Suppressor macrophage treated with lipopolysaccharide for 1 hour (primary cell): Measurements from ENCODE around the gene POLE2.
"Not testable (repeated sequence)": the region's sequence is repeated elsewhere in the genome, so short reads cannot be mapped to it uniquely, and the experiment has no call there.

Experiments used
- DNase-seq, 3 donors: peaks; one replicate each; pipeline ENCODE4 v3.0.0-alpha.2; 2020 to 2022

The POLE2 gene

GRCh38 chr14:49619273-49619672, 68.7 kb downstream of the POLE2 start:
- not testable (repeated sequence) for DNase-seq

GRCh38 chr14:49617852-49618519, 70.0 kb downstream of the POLE2 start:
- no peak for DNase-seq

- no peak for DNase-seq
These were observed 72.2 kb downstream of the POLE2 start for GRCh38 chr14:49615776-49616175.

GRCh38 chr14:49614196-49614595, 73.8 kb downstream of the POLE2 start:
- DNase-seq, result no peak

- DNase-seq, result no peak
These were observed 75.3 kb downstream of the POLE2 start for GRCh38 chr14:49612671-49613070.

- no peak for DNase-seq
These were observed 75.8 kb downstream of the POLE2 start for GRCh38 chr14:49612251-49612650.

- no peak for DNase-seq
These were observed 80.4 kb downstream of the POLE2 start for GRCh38 chr14:49607583-49607982.

GRCh38 chr14:49598485-49599300, 89.3 kb downstream of the POLE2 start, which contains the start of gene LRR1:
Gene LRR1 (plus strand): TSS chr14:49598940. CDS start chr14:49599021, 81 bp downstream.
- peak; percentile 84 to 92 (median 92) for DNase-seq

- peak in 1 of 3 donors; percentile 26 for DNase-seq
These were observed 89.9 kb downstream of the POLE2 start for GRCh38 chr14:49598189-49598484.

GRCh38 chr14:49594347-49595091, 93.5 kb downstream of the POLE2 start:
- DNase-seq, result no peak
